ENCODE results near the gene SLC35E3. TPM values are rescaled to one million over a fixed set of nuclear protein-coding genes. Genes with fewer than 3 reads are reported as not detected.
"Not testable (repeated sequence)": the region's sequence is repeated elsewhere in the genome, so short reads cannot be mapped to it uniquely, and the experiment has no call there.

SLC35E3 gene
- polyA plus RNA-seq, 1 experiment, result 9.2 TPM

GRCh38 chr12:68813242-68813593 lies 67.2 kb downstream of the SLC35E3 start:
- H3K27me3 ChIP-seq (ENCODE audit: control insufficient read depth, insufficient read depth, low read length), result no peaks in the 10 kb centered on the region
- ChIA-PET CTCF (interaction anchor here (0.6 to 11.1 kb wide), 4 partner anchors 16 to 773 kb away, joined by 3 to 110 read pairs (median 4); no protein-coding TSS in a partner anchor), POLR2A (no interaction called here)
- TF ChIP-seq, protein P1, sequence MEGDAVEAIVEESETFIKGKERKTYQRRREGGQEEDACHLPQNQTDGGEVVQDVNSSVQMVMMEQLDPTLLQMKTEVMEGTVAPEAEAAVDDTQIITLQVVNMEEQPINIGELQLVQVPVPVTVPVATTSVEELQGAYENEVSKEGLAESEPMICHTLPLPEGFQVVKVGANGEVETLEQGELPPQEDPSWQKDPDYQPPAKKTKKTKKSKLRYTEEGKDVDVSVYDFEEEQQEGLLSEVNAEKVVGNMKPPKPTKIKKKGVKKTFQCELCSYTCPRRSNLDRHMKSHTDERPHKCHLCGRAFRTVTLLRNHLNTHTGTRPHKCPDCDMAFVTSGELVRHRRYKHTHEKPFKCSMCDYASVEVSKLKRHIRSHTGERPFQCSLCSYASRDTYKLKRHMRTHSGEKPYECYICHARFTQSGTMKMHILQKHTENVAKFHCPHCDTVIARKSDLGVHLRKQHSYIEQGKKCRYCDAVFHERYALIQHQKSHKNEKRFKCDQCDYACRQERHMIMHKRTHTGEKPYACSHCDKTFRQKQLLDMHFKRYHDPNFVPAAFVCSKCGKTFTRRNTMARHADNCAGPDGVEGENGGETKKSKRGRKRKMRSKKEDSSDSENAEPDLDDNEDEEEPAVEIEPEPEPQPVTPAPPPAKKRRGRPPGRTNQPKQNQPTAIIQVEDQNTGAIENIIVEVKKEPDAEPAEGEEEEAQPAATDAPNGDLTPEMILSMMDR (IDR thresholded peaks at IDR 0.05; ENCODE audit: low read depth, low read length), result no peak
- no peak for DNase-seq (ENCODE audit: low read depth, low spot score)
- no peak overlapping the region for H3K27ac ChIP-seq (ENCODE audit: low read depth, low read length)
- peaks cover 10% of the 10 kb centered on the region; the same call in 1 of the 2 replicates for H3K9me3 ChIP-seq (ENCODE audit: control insufficient read depth, insufficient read depth, low read length)
- H3K4me3 ChIP-seq (ENCODE audit: low read depth, low read length), result peak overlapping the region; percentile 52

DNA sequence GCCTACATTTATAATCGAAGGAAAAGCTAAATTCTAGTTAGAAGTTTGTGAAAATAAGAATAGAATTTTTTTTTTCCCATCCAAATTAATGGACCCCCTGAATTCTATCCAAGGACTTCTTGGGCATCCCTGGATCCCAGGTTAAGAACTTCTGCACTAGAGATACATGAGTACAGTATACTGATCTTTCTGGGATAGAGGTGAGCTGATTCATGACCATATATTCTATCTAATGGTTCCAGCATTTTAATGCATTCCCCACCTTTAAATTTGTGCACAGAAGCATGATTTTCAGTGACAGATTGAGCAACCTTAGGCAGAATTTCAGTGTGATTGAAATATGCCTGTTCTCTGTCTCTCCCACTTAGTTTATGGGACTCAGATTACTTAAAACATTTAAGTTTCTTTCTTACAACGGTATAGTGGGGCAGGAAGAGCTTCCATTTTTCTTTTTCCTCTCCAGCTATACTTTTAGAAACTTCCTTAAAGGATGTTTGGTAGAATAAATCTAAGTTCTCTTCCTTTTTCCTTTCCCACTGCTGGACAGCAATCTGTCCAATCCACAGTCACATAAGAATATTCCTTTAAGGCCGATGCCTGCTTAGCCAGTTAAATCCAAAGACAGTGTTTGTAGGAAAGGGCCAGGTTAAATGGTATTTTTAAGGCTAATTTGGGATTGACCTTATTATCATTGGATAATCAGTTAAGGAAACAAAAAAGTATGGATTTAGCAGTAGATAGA lies 68.7 kb downstream of the SLC35E3 start:
- POLR2A ChIA-PET, result interaction anchor here (0.6 kb wide), 1 partner anchor 36 kb away, joined by 5 read pairs; no protein-coding TSS in a partner anchor

GRCh38 chr12:68815232-68815927 lies 69.4 kb downstream of the SLC35E3 start:
- ChIA-PET CTCF (interaction anchor here (0.6 to 11.1 kb wide), 3 partner anchors 14 to 593 kb away, joined by 3 to 110 read pairs (median 5); no protein-coding TSS in a partner anchor), POLR2A (interaction anchor here (0.6 to 1.1 kb wide), 3 partner anchors 11 to 82 kb away, joined by 4 to 5 read pairs (median 5); no protein-coding TSS in a partner anchor)
- TF ChIP-seq, protein P1 (IDR thresholded peaks at IDR 0.05; ENCODE audit: low read depth, low read length), result no peak
- no peak overlapping the region for H3K4me3 ChIP-seq (ENCODE audit: low read depth, low read length)
- no peak overlapping the region for H3K27ac ChIP-seq (ENCODE audit: low read depth, low read length)
- H3K27me3 ChIP-seq (ENCODE audit: control insufficient read depth, insufficient read depth, low read length), result no peaks in the 10 kb centered on the region
- peaks cover 6% of the 10 kb centered on the region; the same call in 1 of the 2 replicates for H3K9me3 ChIP-seq (ENCODE audit: control insufficient read depth, insufficient read depth, low read length)
- no peak for DNase-seq (ENCODE audit: low read depth, low spot score)

More for the DNA sequence above, 68.7 kb downstream of the SLC35E3 start:
- CTCF ChIA-PET, result interaction anchor here (11.1 kb wide), 1 partner anchor 15 kb away, joined by 110 read pairs; no protein-coding TSS in a partner anchor
- Histone ChIP-seq H3K27ac (ENCODE audit: low read depth, low read length) (no peak overlapping the region), H3K4me3 (ENCODE audit: low read depth, low read length) (peak overlapping the region; percentile 3; the same call in 1 of the 2 replicates), H3K27me3 (ENCODE audit: control insufficient read depth, insufficient read depth, low read length) (no peaks in the 10 kb centered on the region), H3K9me3 (ENCODE audit: control insufficient read depth, insufficient read depth, low read length) (peaks cover 10% of the 10 kb centered on the region; the same call in 1 of the 2 replicates)
- TF ChIP-seq, protein P1 (IDR thresholded peaks at IDR 0.05; ENCODE audit: low read depth, low read length), result no peak
- DNase-seq (ENCODE audit: low read depth, low spot score), result no peak

GRCh38 chr12:68815928-68816800 lies 70.2 kb downstream of the SLC35E3 start:
- Histone ChIP-seq H3K9me3 (ENCODE audit: control insufficient read depth, insufficient read depth, low read length) (no peaks in the 10 kb centered on the region), H3K4me3 (ENCODE audit: low read depth, low read length) (no peak overlapping the region), H3K27me3 (ENCODE audit: control insufficient read depth, insufficient read depth, low read length) (no peaks in the 10 kb centered on the region), H3K27ac (ENCODE audit: low read depth, low read length) (no peak overlapping the region)
- ChIA-PET POLR2A (interaction anchor here (0.6 to 2.4 kb wide), 3 partner anchors 8 to 83 kb away, joined by 4 to 9 read pairs (median 5); partner anchors contain the start of gene MDM2), CTCF (interaction anchor here (0.6 to 11.1 kb wide), 5 partner anchors 8 to 593 kb away, joined by 3 to 110 read pairs (median 5); partner anchors contain the start of gene MDM2)
- DNase-seq (ENCODE audit: low read depth, low spot score), result no peak
- TF ChIP-seq, protein P1 (IDR thresholded peaks at IDR 0.05; ENCODE audit: low read depth, low read length), result no peak

DNA sequence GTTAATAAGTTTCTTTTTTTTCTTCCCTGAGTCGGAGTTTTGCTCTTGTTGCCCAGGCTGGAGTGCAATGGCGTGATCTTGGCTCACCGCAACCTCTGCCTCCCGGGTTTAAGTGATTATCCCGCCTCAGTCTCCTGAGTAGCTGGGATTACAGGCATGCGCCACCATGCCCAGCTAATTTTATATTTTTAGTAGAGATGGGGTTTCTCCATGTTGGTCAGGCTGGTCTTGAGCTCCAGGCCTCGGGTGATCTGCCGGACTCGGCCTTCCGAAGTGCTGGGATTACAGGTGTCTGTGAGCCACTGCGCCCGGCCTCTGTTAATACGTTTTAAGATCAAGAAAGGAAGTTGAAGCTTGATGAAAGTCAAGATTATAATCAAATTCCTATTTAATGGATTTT lies 73.5 kb downstream of the SLC35E3 start:
- not testable (repeated sequence) for H3K9me3 ChIP-seq (ENCODE audit: control insufficient read depth, insufficient read depth, low read length); DNase-seq (ENCODE audit: low read depth, low spot score); H3K27ac ChIP-seq (ENCODE audit: low read depth, low read length); H3K4me3 ChIP-seq (ENCODE audit: low read depth, low read length); H3K27me3 ChIP-seq (ENCODE audit: control insufficient read depth, insufficient read depth, low read length)
- POLR2A ChIA-PET, result interaction anchor here (0.8 to 1.4 kb wide), 2 partner anchors 11 to 73 kb away, joined by 3 to 5 read pairs; no protein-coding TSS in a partner anchor
- CTCF ChIA-PET, result interaction anchor here (0.9 to 11.1 kb wide), 2 partner anchors 10 to 12 kb away, joined by 5 to 110 read pairs; no protein-coding TSS in a partner anchor
